T-helper 22 cell (primary cell): ENCODE measurements around the gene BPTF.
"Not testable (repeated sequence)": the region's sequence is repeated elsewhere in the genome, so short reads cannot be mapped to it uniquely, and the experiment has no call there.

Experiments
- DNase-seq: peaks from one replicate; pipeline ENCODE4 v3.0.0-alpha.2; 2020; ENCODE audit warnings: low read depth

Gene BPTF

GRCh38 chr17:67824735-67825626 lies at the start of gene BPTF:
BPTF (plus strand) TSS chr17:67825503; CDS start chr17:67825725, 222 bp downstream.
- peak; percentile 84 for DNase-seq

GRCh38 chr17:67779098-67779672 lies 46.1 kb upstream of the BPTF start:
- DNase-seq: no peak

- DNase-seq: no peak
These were observed 40.8 kb upstream of the BPTF start for GRCh38 chr17:67784364-67785121.

GRCh38 chr17:67785122-67785477 lies 40.2 kb upstream of the BPTF start:
- no peak for DNase-seq

- DNase-seq: no peak
These were observed 39.8 kb upstream of the BPTF start for GRCh38 chr17:67785504-67785903.

GRCh38 chr17:67800495-67800928 lies 24.8 kb upstream of the BPTF start:
- DNase-seq: no peak

GRCh38 chr17:67801626-67802175 lies 23.6 kb upstream of the BPTF start:
- DNase-seq: no peak

GRCh38 chr17:67810464-67810863 lies 14.8 kb upstream of the BPTF start:
- DNase-seq: no peak

- DNase-seq: not testable (repeated sequence)
These were observed 12.9 kb upstream of the BPTF start for GRCh38 chr17:67812380-67812779.

GRCh38 chr17:67813803-67814180 lies 11.5 kb upstream of the BPTF start:
- no peak for DNase-seq

- DNase-seq: no peak
These were observed 6.9 kb upstream of the BPTF start for GRCh38 chr17:67818110-67819002.

- DNase-seq: no peak
These were observed 5.6 kb upstream of the BPTF start for GRCh38 chr17:67819722-67820121.

GRCh38 chr17:67821871-67822367 lies 3.4 kb upstream of the BPTF start:
- no peak for DNase-seq

- peak; percentile 52 for DNase-seq
These were observed 611 bp downstream of the BPTF start for GRCh38 chr17:67825627-67826601.

- DNase-seq: peak; percentile 10
These were observed 4.0 kb downstream of the BPTF start for GRCh38 chr17:67829331-67829730.

GRCh38 chr17:67830440-67830839 lies 5.1 kb downstream of the BPTF start:
- no peak for DNase-seq

GRCh38 chr17:67831268-67831667 lies 6.0 kb downstream of the BPTF start:
- DNase-seq: no peak

GRCh38 chr17:67833134-67833533 lies 7.8 kb downstream of the BPTF start:
- no peak for DNase-seq

GRCh38 chr17:67833946-67834631 lies 8.8 kb downstream of the BPTF start:
- DNase-seq: no peak
